ENCODE measurements around the gene PCBP4.

PCBP4 gene

DNA sequence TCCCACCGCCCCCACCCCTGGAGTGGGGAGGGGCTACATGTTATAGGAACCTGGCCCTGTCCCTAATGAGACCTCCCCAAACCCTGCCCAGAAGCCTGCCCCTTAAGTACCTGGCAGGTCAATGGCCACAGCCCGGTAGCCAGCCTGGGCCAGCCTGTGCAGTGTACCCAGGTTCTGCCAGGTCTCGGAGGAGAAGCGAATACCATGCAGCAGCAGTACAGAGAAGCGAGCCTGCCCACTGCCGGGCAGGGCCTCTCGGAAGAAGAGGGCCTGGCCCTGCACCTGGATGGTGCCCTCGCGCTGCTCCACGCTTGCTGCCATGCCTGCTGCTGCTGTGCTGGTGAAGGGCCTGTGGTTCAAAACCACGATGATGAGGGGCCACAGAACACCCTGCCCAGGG, 4.1 kb upstream of the PCBP4 start:
- no peak for DNase-seq (ENCODE audit: low read depth)

DNA sequence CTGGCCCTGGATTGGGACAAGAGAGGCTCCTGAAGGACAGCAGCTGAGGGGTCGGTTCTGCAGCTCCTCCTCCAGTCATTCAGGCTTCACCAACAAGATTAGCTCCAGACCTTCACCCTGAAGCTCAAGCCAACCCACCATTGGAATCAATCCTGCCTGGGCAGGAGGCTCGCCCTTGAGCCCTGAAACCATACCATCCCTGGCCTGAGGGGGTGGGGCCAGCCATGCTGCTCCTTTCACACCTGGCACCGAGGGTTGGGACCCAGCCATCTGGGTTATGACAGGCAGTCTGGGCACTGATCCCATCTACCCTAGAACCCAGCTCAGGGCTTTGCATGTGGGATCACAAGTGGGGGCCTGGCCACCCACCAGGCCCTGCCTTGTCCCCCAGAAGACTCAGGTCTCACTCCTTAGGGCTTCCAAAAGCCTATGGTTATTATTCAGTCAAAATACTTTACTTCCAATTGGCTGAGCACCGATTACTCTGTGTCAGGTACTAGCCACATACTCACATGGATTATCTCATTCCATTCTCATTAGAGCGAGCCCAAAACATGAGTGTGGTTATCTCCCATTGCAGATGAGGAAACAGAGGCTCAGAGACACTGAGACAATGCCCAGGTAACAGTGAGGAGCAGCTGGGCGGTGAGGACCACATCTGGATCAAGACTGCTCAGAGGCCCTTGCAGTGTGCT, 3.5 kb upstream of the PCBP4 start:
- no peak for DNase-seq (ENCODE audit: low read depth)

DNA sequence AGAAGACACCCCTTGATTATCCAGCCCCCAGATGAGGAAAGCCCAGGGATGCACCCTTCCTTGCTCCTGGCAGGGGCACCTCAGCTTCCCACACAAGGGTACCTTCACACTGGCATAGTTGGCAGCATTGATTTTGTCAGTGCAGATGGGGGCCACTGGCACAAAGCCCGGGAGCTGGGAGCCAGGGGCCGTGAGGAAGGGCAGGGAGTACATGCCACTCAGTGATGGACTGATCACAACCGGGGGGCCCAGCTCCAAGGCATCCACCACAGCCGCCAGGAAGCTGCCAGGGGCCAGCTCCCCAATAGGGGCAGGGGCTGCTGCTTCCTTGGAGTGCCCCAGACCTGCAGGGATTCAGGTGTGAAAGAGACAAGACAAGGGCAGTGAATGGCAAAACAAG, 2.6 kb upstream of the PCBP4 start:
- no peak for DNase-seq (ENCODE audit: low read depth)

DNA sequence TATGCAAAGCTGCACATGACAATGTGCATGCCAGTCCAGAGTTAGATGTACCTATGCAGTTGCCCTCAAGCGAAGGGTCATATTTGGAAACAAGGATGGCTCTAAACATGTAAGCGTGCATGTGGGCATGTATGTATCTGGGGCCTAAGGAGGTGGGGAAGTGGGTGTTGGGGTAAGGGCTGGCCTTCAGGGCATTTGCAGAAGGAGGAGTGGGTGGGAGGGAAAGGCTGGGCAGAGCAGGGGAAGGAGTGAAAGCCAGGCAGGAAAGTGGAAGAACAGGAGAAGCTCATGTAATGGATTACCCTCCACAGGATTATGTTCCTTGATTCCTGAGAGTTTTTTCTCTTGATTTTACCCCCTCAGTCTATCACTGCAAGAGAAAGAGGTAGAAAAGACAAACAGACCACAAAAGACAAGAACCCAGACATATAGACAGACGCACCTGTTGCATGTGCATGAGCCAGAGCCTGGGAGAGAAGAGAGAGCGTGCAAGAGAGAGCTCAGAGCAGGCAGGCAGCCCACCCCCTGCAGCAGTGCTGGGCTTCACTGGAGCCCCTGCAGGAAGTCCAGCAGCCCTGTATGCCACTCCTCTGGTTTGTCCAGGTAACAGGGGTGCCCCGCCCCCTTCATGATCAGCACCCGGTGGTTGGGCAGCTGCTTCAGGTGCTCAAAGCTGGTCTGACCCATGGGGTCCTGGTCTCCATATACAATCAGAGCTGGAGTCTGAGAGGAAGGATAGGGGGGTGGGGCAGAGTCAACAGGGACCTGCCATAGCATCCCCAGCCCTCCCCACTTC, 1.8 kb upstream of the PCBP4 start:
- no peak for DNase-seq (ENCODE audit: low read depth)

DNA sequence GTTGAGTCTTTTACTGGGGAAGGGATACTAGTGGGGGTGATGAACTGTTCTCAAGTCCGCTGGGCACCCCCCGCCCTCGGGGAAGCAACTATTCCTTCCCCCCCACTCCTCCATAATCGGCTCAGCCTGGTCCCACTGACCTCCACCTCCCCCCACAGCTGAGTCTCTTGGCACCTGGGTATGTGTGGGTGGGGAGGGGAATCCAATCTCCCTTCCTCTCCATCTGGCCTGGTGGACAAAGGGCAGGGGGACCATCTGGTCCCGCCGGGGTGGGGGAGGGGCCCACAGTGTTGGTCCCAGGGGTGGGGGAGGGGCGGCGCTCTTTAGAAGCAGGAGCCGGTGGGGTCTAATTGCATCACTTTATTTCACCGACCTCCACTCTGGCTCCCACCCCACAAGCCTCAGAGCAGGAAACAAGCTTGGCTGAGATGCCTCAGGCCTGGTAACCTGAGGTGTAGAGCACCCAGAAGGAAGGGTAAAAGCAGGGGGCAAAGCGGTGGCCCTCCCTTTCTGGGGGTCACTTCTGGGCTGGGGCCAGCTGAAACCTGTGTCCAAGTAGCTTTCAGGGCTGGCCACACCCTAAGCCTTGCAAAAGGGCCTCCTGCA, 1.0 kb upstream of the PCBP4 start:
- DNase-seq (ENCODE audit: low read depth) = no peak

DNA sequence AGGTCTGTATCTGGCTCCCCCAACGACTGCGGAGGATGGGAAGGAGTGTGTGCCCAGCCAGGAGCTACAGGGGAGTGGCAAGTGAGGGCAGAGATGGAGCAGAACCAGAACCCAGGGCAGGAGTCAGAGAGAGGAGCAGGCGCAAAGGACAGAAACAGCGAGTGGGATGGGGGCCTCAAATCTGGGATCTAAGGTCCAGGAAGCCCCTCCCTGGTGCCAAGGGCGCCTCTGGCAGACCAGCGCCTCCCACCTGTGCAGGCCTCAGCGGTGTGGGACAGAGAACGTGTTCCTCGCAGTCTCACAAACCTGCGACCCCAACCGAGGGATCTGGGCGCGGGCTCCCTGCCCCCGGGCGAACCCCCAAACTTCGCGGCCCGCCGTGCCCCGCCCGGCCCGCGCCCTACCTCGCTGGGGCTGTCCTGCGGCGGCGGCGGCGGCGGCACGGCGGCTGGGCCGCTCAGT, 301 bp downstream of the PCBP4 start:
- DNase-seq (ENCODE audit: low read depth) = no peak

DNA sequence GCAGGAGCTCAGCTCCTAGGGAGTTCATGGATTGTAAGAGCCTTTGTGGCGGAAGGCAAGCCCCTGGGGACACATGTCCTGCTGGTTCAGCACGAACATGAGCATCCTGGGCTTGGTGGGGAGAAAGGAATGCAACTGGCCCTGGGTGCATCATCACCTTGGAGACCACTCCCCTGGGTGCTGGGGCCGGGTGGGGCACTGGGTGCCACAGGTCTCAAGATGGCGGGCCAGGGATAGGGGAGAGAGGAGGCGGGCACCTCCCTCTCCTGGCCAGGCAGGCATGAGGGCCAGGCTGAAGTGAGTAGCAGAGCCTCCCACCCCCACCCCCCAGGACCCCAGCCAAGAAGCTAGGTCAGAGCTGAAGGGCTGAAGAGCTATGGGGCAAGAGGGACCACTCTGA, 768 bp downstream of the PCBP4 start:
- DNase-seq (ENCODE audit: low read depth) = no peak

DNA sequence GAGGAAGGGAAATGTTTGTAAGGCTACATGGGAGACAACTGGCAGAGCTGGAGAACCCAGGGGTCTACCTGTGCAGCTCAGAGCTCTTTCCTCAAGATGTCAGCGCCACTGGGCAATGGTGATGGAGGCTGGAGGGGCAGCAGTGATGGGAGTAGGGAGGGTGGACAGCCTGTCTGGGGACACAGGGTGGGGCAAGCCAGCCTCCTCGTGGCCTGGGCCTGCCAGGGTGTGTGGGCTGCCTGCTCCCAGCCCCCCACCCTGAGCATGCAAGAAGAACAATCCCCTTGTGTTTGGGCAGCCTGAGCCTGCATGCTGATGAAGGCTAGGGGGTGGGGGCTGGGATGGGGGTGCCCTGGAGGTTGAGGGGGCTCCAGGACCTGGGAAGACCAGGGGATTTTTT, 1.2 kb downstream of the PCBP4 start:
- no peak for DNase-seq (ENCODE audit: low read depth)

DNA sequence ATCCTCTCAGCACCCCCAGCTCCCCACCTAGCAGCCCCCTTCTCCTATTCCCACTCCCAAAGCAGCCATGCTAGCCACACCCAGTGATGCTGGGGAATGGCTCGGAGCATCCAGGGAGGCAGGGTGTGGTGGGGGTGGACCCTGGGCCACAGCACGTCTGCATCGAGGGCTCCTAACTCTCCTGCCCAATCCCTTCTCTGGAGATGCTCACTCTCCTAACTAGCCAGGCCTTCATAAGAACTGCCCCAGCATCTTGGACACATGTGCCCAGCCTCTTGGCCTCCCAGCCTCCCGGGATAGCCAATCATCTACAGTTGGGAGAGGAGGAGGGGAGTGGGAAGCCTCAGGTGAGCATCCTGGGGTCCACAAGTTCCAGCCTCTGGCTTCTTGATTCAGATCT, 2.7 kb downstream of the PCBP4 start:
- DNase-seq (ENCODE audit: low read depth) = no peak

DNA sequence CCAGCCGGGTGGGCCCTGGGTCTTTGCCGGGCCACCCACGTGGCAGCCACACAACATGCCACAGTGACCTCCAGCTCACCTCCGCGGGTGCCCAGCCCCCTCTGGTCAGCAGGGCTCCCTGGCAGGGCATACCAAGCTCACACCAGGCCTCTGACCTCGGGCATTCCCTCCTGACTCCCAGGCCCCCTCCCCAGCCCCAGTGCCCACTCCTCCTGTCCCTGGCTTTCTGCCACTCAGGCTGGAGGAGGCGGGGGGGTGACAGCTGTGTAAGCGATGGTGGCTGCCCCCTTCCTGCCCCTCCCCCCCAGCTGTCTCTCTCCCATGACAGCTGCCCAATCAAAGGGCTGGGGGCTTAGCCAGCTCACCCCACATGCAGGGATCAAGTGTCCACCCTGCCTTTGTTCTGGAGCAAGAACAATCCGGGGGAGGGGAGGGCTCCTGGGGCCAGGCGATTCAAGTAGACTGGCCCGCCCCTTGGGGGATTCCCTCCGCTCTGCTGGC, 3.3 kb downstream of the PCBP4 start:
- no peak for DNase-seq (ENCODE audit: low read depth)

DNA sequence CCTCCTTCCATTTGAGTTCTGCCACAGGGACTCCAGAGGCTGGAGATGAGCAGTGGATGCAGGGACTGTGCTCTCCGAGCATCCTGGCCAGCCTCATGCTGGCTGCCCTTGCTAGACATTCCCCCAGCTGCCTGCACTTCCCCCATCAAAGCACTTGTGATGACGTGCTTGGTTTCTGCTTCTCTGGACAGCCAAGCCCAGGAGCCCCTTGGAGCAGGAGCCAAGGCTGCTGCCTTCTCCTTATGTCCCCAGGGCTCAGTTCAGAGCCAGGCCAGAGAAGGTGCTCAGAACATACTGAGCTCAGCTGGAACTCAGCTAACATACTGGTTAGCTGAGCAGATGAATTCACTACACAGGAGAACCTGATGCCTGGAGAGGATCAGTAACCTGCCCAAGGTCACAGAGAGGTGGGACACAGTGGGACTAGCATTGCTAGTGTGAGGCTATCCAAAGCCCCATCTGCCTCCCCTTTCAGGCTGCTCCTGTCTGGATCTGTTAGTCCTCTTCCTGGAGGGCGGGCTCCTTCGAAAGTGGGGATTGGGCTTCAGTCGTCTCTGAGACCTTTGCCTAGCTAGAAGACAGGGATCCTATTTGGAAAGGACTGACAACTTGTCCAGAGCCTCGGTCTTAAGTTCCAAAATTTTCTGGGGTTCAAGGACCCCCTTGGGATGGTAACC, 4.3 kb downstream of the PCBP4 start:
- no peak for DNase-seq (ENCODE audit: low read depth)

DNA sequence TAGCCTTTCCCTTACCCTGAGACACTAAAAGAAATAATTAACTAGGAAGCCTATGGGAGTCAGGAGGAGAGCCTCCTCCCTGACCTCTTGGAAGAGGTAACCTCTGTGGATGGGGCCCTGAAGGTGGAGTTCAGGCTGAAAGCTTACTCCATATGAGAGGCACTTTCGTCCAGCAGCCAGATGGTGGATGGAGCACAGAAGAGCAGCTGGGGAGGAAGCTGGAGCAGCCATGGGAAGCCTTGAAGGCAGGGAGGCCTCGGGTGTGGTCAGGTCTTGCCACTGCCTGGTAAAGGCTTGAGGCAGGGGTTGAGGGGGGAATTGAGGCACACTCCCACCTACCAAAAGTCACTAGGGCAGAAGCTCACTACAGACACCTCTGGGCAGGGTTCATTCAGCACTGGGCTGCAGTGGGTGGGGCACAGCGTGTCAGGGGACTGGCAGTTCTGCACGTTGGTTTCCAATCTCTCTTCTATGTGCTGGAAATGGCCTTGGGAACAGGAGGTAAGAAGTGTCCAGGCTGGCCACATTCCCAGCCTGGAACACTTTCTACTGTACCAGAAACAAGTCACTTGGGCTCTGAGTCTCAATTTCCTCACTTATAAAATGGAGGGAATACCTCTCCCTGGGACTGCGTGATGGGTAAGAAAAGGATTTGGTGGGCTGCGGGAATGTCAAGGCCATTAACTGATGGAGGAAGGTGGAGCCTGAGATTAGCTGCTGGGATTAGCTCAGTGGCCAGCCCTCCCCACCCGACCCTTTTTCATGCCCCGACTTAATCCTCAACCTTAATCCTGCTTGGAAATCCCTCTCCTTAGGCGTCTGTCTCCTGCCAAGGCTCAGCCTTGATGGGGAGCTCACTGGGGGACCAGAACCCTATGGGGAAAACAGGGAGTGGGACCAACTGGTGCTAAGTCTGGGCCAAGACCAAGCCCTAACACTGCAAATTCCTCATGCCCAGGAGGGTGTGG, 5.4 kb downstream of the PCBP4 start:
- no peak for DNase-seq (ENCODE audit: low read depth)

DNA sequence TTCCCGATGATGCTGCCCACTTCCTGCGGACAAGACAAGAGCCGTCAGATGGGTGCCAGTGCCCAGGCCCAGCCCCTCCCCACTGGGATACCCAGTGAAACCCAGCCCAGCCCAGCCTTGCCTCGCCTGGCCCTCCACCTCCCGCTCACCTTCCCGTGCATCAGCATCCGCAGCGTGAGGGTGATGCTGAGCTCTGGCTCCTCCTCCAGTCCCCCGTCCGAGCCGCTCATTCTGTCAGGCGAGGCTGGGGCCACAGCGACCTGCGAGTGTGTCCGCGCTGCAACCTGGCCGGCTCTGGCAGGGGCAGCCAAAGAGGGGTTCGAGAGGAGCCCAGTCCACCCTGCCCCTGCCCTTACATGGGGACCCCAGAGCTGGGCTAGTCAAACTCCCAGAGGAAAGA, 6.2 kb downstream of the PCBP4 start:
- DNase-seq (ENCODE audit: low read depth) = no peak

DNA sequence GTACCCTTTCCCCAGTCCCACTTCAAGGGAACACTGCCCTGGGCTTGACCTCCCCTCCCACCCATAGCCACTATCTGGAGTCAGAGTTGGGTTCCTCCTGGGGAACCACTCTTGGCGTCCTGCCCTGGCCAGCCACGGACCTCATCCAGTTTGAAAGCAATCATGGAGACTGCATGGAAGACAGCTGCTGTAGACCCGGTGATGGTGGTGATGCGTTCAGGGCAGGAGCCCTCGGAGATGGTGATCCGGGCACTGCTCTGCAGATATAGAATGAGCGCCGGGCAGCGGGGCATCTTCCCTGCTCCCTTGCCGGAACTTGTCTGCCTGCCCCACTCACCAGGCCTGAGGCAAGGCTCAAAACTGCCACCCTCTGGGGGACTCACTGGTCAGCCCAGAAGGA, 6.9 kb downstream of the PCBP4 start:
- no peak for DNase-seq (ENCODE audit: low read depth)

DNA sequence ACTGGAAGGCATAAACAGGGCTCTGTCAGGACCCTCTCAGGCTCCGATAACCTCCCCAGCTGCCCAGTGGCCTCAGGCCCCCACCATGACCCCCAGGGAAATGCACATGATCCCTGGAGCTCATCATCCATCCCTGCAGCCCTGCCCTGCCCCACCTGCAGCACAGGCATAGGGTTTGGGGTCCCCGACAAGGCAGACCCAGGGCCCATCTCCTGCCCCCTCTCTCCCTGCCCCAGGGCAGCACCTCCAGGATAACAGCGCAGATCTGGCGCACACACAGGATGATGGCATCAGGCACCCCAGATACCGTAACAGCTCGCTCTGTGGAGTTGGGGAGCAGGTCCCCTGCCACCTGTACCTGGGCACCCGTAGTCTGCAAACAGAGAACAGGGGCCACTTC, 7.6 kb downstream of the PCBP4 start:
- DNase-seq (ENCODE audit: low read depth) = no peak

DNA sequence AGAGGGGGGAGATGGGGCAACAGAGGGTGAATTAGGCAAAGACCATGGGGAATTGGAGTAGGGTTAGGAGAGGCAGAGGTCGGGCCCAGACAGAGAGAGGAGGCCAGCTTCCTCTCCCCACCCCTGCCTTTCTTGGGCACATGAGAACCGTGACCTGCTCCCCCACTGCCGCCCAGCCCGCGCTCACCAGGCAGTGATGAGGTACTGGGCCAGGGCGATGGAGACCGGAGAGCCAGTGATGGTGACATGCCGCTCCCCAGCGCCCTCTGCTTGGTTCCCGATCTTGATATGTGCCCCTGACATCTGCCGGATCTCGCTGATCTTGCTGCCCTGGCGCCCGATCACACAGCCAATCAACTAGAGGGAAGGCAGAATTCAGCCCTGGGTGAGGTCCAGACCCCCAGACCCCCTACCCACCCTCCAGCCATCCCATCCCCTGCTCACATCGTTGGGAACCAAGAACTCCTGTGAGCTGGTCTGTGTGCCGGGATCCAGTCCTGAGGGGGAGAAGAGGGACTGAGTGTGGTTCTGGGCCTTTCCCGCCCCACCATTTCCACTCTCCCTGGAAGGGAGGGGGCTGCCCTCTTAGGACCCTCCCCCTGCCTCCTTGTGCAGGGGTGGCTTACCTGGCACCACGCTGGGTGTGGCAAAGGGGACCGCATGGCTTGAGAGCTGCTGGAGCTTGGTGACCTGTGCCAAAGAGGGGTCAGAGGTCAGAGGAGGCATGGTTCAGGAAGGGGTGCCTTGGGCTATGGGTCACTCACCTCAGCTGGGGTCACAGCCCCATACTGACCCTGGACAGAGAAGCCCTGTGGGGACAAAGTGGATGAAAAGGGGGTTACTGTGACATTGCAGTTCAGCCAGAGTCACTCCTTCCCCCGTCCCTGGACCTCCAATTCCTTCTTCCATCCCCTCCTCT, 8.4 kb downstream of the PCBP4 start:
- no peak for DNase-seq (ENCODE audit: low read depth)

DNA sequence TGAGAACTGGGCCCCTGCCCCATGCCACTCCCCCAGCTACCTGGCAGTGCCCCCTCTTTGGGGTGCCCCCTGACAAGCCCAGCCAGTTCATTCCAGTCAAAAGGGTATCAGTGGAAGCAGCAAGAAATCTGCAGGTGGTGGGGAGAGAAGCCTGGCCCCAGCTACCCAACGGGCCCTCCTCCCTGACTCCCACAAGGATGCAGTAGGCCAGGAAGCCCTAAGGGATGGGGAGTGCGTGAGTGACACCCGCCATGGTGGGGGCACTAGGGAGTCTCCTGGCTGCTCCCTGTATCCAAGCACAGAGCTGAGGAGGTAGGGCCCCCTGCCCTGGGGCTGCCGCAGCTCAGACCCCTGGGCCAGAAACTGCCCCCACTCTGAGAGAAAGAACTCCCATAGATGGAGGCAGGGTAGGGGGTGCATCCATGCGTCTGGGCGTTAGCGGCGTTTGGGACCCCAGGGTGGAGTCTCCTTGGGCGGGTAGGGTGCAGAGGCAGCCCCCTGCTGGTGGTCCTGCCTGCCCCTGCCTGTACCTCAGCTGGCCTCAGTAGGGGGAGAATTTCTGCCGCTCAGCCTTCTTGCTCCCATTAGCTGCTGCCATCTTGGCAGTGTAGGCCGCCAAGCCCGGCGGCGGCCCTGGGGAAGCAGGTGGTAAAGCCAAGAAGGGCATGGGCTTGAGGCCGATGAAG, 9.6 kb downstream of the PCBP4 start:
- no peak for DNase-seq (ENCODE audit: low read depth)

DNA sequence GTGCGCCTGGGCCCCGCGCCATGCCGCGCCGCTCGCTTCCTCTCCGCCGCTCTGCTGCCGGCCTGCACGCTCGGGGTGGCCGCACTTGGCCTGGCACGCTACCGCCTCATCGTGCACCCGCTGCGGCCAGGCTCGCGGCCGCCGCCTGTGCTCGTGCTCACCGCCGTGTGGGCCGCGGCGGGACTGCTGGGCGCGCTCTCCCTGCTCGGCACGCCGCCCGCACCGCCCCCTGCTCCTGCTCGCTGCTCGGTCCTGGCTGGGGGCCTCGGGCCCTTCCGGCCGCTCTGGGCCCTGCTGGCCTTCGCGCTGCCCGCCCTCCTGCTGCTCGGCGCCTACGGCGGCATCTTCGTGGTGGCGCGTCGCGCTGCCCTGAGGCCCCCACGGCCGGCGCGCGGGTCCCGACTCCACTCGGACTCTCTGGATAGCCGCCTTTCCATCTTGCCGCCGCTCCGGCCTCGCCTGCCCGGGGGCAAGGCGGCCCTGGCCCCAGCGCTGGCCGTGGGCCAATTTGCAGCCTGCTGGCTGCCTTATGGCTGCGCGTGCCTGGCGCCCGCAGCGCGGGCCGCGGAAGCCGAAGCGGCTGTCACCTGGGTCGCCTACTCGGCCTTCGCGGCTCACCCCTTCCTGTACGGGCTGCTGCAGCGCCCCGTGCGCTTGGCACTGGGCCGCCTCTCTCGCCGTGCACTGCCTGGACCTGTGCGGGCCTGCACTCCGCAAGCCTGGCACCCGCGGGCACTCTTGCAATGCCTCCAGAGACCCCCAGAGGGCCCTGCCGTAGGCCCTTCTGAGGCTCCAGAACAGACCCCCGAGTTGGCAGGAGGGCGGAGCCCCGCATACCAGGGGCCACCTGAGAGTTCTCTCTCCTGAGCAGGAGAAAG, 11.1 kb downstream of the PCBP4 start:
- DNase-seq (ENCODE audit: low read depth) = no peak
